Measurements from ENCODE around the gene ZDHHC17.

ZDHHC17 gene

GRCh38 chr12:76878899-76879709, 115.2 kb downstream of the ZDHHC17 start, which contains the start of gene CSRP2:
Gene CSRP2, minus strand, starts transcription at chr12:76879019. Its CDS starts 12,759 bp downstream, at chr12:76866260.
- Histone ChIP-seq H3K27ac (ENCODE audit: low read depth, low read length, poor library complexity, severe bottlenecking) (no peak within 1 kb of the TSS), H3K4me3 (ENCODE audit: low read depth, low read length, poor library complexity, severe bottlenecking) (peak within 1 kb of the TSS; percentile 71), H3K36me3 (ENCODE audit: insufficient read depth, low read length) (no peaks in the 10 kb centered on the region), H3F3A (ENCODE audit: insufficient read depth, low read length) (no peaks in the 10 kb centered on the region), H3K4me2 (ENCODE audit: low read length) (peak within 1 kb of the TSS; percentile 94), H3K9me2 (ENCODE audit: low read depth, low read length) (no peaks in the 10 kb centered on the region), H3K4me1 (ENCODE audit: insufficient read depth, low read length, severe bottlenecking) (peaks cover 7% of the 10 kb centered on the region), H3K9me3 (ENCODE audit: low read length) (no peaks in the 10 kb centered on the region), H4K20me1 (ENCODE audit: insufficient read depth, low read length) (no peaks in the 10 kb centered on the region), H3K27me3 (ENCODE audit: insufficient read depth, low read length) (no peaks in the 10 kb centered on the region), H3K79me2 (ENCODE audit: insufficient read depth, low read length) (no peaks in the 10 kb centered on the region), H3K9ac (ENCODE audit: low read length) (peak within 1 kb of the TSS; percentile 67), H2AFZ (ENCODE audit: low read length) (peak within 1 kb of the TSS; percentile 85)
- TF ChIP-seq EZH2 (IDR thresholded peaks at IDR 0.05; ENCODE audit: borderline replicate concordance, low read length), result no peak
- TF ChIP-seq, protein P1, sequence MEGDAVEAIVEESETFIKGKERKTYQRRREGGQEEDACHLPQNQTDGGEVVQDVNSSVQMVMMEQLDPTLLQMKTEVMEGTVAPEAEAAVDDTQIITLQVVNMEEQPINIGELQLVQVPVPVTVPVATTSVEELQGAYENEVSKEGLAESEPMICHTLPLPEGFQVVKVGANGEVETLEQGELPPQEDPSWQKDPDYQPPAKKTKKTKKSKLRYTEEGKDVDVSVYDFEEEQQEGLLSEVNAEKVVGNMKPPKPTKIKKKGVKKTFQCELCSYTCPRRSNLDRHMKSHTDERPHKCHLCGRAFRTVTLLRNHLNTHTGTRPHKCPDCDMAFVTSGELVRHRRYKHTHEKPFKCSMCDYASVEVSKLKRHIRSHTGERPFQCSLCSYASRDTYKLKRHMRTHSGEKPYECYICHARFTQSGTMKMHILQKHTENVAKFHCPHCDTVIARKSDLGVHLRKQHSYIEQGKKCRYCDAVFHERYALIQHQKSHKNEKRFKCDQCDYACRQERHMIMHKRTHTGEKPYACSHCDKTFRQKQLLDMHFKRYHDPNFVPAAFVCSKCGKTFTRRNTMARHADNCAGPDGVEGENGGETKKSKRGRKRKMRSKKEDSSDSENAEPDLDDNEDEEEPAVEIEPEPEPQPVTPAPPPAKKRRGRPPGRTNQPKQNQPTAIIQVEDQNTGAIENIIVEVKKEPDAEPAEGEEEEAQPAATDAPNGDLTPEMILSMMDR (IDR thresholded peaks at IDR 0.05; ENCODE audit: low read length), result no peak

DNA sequence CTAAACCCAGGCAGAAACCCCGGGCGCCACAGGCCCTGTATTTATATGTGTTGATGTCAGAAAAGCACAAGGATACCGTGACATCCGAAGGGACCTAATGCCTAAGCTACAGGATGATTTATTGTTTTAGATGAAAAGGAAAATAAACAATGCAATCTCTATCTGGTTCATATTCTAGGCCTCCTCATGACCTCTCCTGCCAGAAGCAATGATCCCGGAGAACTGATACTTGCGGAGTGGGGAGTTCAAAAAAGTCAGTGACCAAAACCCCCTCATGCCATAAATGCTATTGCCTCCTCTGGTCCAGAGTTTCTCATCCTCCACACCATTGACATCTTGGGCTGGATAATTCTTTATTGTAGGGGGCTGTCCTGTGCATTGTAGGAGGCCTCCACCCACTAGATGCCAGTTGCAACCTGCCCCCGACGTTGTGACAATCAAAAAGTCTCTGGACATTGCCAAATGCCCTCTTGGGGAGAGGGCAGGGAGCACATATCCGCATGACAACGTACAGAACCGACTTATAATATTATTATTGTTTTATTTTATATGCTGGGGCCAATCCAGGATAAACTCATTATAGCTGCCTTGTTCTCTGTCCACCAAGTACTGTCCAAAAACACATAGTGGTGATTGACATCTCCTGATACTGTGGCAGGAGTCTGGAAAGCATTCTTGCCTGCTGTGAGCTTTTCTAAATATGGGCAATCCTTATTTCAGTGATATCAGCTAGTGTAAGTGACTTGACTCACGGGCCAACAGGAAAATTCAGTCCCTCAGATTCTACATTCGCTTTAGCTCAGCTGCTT, 116.0 kb downstream of the ZDHHC17 start:
- Histone ChIP-seq H4K20me1 (ENCODE audit: insufficient read depth, low read length) (no peaks in the 10 kb centered on the region), H3K4me2 (ENCODE audit: low read length) (peak overlapping the region; percentile 94), H3K79me2 (ENCODE audit: insufficient read depth, low read length) (no peaks in the 10 kb centered on the region), H3K9me2 (ENCODE audit: low read depth, low read length) (no peaks in the 10 kb centered on the region), H3K9me3 (ENCODE audit: low read length) (no peaks in the 10 kb centered on the region), H3F3A (ENCODE audit: insufficient read depth, low read length) (no peaks in the 10 kb centered on the region), H3K27me3 (ENCODE audit: insufficient read depth, low read length) (no peaks in the 10 kb centered on the region), H3K4me1 (ENCODE audit: insufficient read depth, low read length, severe bottlenecking) (peaks cover 7% of the 10 kb centered on the region), H3K9ac (ENCODE audit: low read length) (no peak overlapping the region), H3K27ac (ENCODE audit: low read depth, low read length, poor library complexity, severe bottlenecking) (no peak overlapping the region), H2AFZ (ENCODE audit: low read length) (no peak overlapping the region), H3K36me3 (ENCODE audit: insufficient read depth, low read length) (no peaks in the 10 kb centered on the region), H3K4me3 (ENCODE audit: low read depth, low read length, poor library complexity, severe bottlenecking) (peak overlapping the region; percentile 71)
- no peak for TF ChIP-seq EZH2 (IDR thresholded peaks at IDR 0.05; ENCODE audit: borderline replicate concordance, low read length)
- TF ChIP-seq, protein P1 (IDR thresholded peaks at IDR 0.05; ENCODE audit: low read length), result no peak

GRCh38 chr12:76880519-76881023, 116.7 kb downstream of the ZDHHC17 start:
- Histone ChIP-seq H3K9me2 (ENCODE audit: low read depth, low read length) (no peaks in the 10 kb centered on the region), H3K4me1 (ENCODE audit: insufficient read depth, low read length, severe bottlenecking) (peaks cover 7% of the 10 kb centered on the region), H3K4me3 (ENCODE audit: low read depth, low read length, poor library complexity, severe bottlenecking) (no peak overlapping the region), H3K27me3 (ENCODE audit: insufficient read depth, low read length) (no peaks in the 10 kb centered on the region; the same call in 1 of the 2 replicates), H4K20me1 (ENCODE audit: insufficient read depth, low read length) (no peaks in the 10 kb centered on the region), H3K4me2 (ENCODE audit: low read length) (no peak overlapping the region), H3K79me2 (ENCODE audit: insufficient read depth, low read length) (no peaks in the 10 kb centered on the region), H3F3A (ENCODE audit: insufficient read depth, low read length) (no peaks in the 10 kb centered on the region), H3K36me3 (ENCODE audit: insufficient read depth, low read length) (no peaks in the 10 kb centered on the region), H3K27ac (ENCODE audit: low read depth, low read length, poor library complexity, severe bottlenecking) (no peak overlapping the region), H2AFZ (ENCODE audit: low read length) (no peak overlapping the region), H3K9me3 (ENCODE audit: low read length) (no peaks in the 10 kb centered on the region), H3K9ac (ENCODE audit: low read length) (no peak overlapping the region)
- TF ChIP-seq, protein P1 (IDR thresholded peaks at IDR 0.05; ENCODE audit: low read length), result no peak
- TF ChIP-seq EZH2 (IDR thresholded peaks at IDR 0.05; ENCODE audit: borderline replicate concordance, low read length), result no peak
